ENCODE results near the gene FCMR. TPM values are rescaled to one million over a fixed set of nuclear protein-coding genes. Genes with fewer than 3 reads are reported as not detected.

FCMR gene
- total RNA-seq, 1 donor from 2014 or later, result 8.4 TPM

GRCh38 chr1:206908038-206908437 is 13.7 kb downstream of the FCMR start:
- DNase-seq (ENCODE audit: low spot score), result no peak
- Mint-ChIP-seq H3K27me3 (ENCODE audit: unreplicated experiment) (peaks cover 6% of the 10 kb centered on the region), H3K27ac (ENCODE audit: unreplicated experiment) (peak overlapping the region; percentile 7), H3K4me1 (ENCODE audit: unreplicated experiment) (peaks cover 25% of the 10 kb centered on the region), H3K9me3 (ENCODE audit: unreplicated experiment) (no peaks in the 10 kb centered on the region), H3K4me3 (ENCODE audit: unreplicated experiment) (no peak overlapping the region), H3K36me3 (ENCODE audit: low read depth, unreplicated experiment) (peaks cover 3% of the 10 kb centered on the region)
- no peak for TF ChIP-seq CTCF (IDR thresholded peaks at IDR 0.05; ENCODE audit: unreplicated experiment)

- Mint-ChIP-seq H3K4me1 (ENCODE audit: unreplicated experiment) (peaks cover 25% of the 10 kb centered on the region), H3K4me3 (ENCODE audit: unreplicated experiment) (no peak overlapping the region), H3K36me3 (ENCODE audit: low read depth, unreplicated experiment) (peaks cover 3% of the 10 kb centered on the region), H3K9me3 (ENCODE audit: unreplicated experiment) (no peaks in the 10 kb centered on the region), H3K27ac (ENCODE audit: unreplicated experiment) (no peak overlapping the region), H3K27me3 (ENCODE audit: unreplicated experiment) (peaks cover 6% of the 10 kb centered on the region)
- DNase-seq (ENCODE audit: low spot score), result peak; percentile 64
- TF ChIP-seq CTCF (IDR thresholded peaks at IDR 0.05; ENCODE audit: unreplicated experiment), result peak; percentile 47
Measured at GRCh38 chr1:206907304-206907991, 14.3 kb downstream of the FCMR start.

GRCh38 chr1:206905295-206906164 is 16.2 kb downstream of the FCMR start:
- Mint-ChIP-seq H3K27ac (ENCODE audit: unreplicated experiment) (peak overlapping the region; percentile 6), H3K4me3 (ENCODE audit: unreplicated experiment) (no peak overlapping the region), H3K36me3 (ENCODE audit: low read depth, unreplicated experiment) (peaks cover 8% of the 10 kb centered on the region), H3K4me1 (ENCODE audit: unreplicated experiment) (peaks cover 25% of the 10 kb centered on the region), H3K9me3 (ENCODE audit: unreplicated experiment) (no peaks in the 10 kb centered on the region), H3K27me3 (ENCODE audit: unreplicated experiment) (peaks cover 6% of the 10 kb centered on the region)
- TF ChIP-seq CTCF (IDR thresholded peaks at IDR 0.05; ENCODE audit: unreplicated experiment), result no peak
- no peak for DNase-seq (ENCODE audit: low spot score)

GRCh38 chr1:206904423-206905142 is 17.2 kb downstream of the FCMR start:
- Mint-ChIP-seq H3K4me3 (ENCODE audit: unreplicated experiment) (peak overlapping the region; percentile 57), H3K36me3 (ENCODE audit: low read depth, unreplicated experiment) (peaks cover 9% of the 10 kb centered on the region), H3K4me1 (ENCODE audit: unreplicated experiment) (peaks cover 25% of the 10 kb centered on the region), H3K27ac (ENCODE audit: unreplicated experiment) (no peak overlapping the region), H3K9me3 (ENCODE audit: unreplicated experiment) (no peaks in the 10 kb centered on the region), H3K27me3 (ENCODE audit: unreplicated experiment) (peaks cover 7% of the 10 kb centered on the region)
- TF ChIP-seq CTCF (IDR thresholded peaks at IDR 0.05; ENCODE audit: unreplicated experiment), result no peak
- no peak for DNase-seq (ENCODE audit: low spot score)

Measured in endothelial cell (in vitro differentiated cells).